Fibroblast of skin of left quadriceps (primary cell): ENCODE measurements around the gene CD72.
"Not testable (repeated sequence)": the region's sequence is repeated elsewhere in the genome, so short reads cannot be mapped to it uniquely, and the experiment has no call there.

Source experiments
- DNase-seq, 2 experiments: peaks; one replicate each; pipeline ENCODE4 v3.0.0-alpha.2; 2013; ENCODE audit warnings: low read depth in 2 of 2

CD72 gene

GRCh38 chr9:35649431-35650340 is 31.5 kb upstream of the CD72 start:
- no peak for DNase-seq

- DNase-seq: peak; percentile 64 to 66
Observed at GRCh38 chr9:35646533-35647265, 28.5 kb upstream of the CD72 start.

- no peak for DNase-seq
Observed at GRCh38 chr9:35646153-35646532, 27.9 kb upstream of the CD72 start.

- DNase-seq: not testable (repeated sequence)
Observed at GRCh38 chr9:35645736-35646135, 27.5 kb upstream of the CD72 start.

GRCh38 chr9:35643046-35643445 is 24.8 kb upstream of the CD72 start:
- DNase-seq: no peak

- DNase-seq: not testable (repeated sequence)
Observed at GRCh38 chr9:35641478-35641877, 23.3 kb upstream of the CD72 start.

GRCh38 chr9:35640431-35640830 is 22.2 kb upstream of the CD72 start:
- not testable (repeated sequence) for DNase-seq

- no peak for DNase-seq
Observed at GRCh38 chr9:35639631-35640030, 21.4 kb upstream of the CD72 start.

GRCh38 chr9:35639225-35639624 is 21.0 kb upstream of the CD72 start:
- not testable (repeated sequence) for DNase-seq

- not testable (repeated sequence) for DNase-seq
Observed at GRCh38 chr9:35638751-35639150, 20.5 kb upstream of the CD72 start.

GRCh38 chr9:35637427-35637955 is 19.3 kb upstream of the CD72 start:
- DNase-seq: not testable (repeated sequence)

GRCh38 chr9:35636877-35637246 is 18.6 kb upstream of the CD72 start:
- not testable (repeated sequence) for DNase-seq

GRCh38 chr9:35636135-35636876 is 18.1 kb upstream of the CD72 start:
- DNase-seq: no peak

- DNase-seq: no peak
Observed at GRCh38 chr9:35635730-35636129, 17.5 kb upstream of the CD72 start.

- no peak for DNase-seq
Observed at GRCh38 chr9:35629597-35629996, 11.4 kb upstream of the CD72 start.

- DNase-seq: no peak
Observed at GRCh38 chr9:35628389-35628991, 10.3 kb upstream of the CD72 start.

GRCh38 chr9:35627575-35627974 is 9.4 kb upstream of the CD72 start:
- DNase-seq: no peak

- DNase-seq: no peak
Observed at GRCh38 chr9:35619800-35620158, 1.6 kb upstream of the CD72 start.

- DNase-seq: no peak
Observed at GRCh38 chr9:35618854-35619799, 914 bp upstream of the CD72 start.

- DNase-seq: no peak
Observed at GRCh38 chr9:35617548-35617947, 665 bp downstream of the CD72 start.
